ENCODE data around the gene NFIL3. TPM values are rescaled to one million over a fixed set of nuclear protein-coding genes. Genes with fewer than 3 reads are reported as not detected.
"Not testable (repeated sequence)": the region's sequence is repeated elsewhere in the genome, so short reads cannot be mapped to it uniquely, and the experiment has no call there.

Gene NFIL3
- total RNA-seq, 4 donors from 2014 or later = 16.6 to 116 (median 27.9) TPM

DNA sequence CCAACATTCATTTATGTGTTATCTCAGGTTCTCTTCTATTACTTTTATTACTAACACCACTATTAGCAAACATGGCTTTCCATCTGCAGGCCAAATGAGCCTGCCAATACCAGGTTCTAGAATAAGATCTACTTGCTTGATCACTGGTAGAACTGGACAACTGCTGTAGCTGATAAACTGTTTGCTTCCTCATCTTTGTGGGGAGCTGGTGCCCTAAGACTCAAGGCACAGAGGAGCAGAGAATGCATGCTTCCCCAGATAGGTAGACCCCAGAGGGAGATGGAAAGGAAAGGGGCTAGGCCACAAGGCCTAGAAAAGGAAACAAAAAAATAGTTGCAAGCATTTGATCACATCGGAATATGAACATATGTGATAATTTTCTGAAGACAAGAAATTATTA is 31.2 kb downstream of the NFIL3 start:
- Histone ChIP-seq H3K27me3 (no peaks in the 10 kb centered on the region), H3K4me3 (no peak overlapping the region), H3K36me3 (no peaks in the 10 kb centered on the region), H3K4me1 (no peaks in the 10 kb centered on the region), H3K27ac (replicated peaks in 1 of 4) (no peak overlapping the region), H3K9me3 (no peaks in the 10 kb centered on the region)
- peak; percentile 17 for DNase-seq (ENCODE audit: extremely low spot score)
- WGBS = 84% methylated on average over 1 of the region's 1 CpG
- TF ChIP-seq POLR2A (IDR thresholded peaks at IDR 0.05; ENCODE audit: low read depth) (no peak), POLR2AphosphoS5 (IDR thresholded peaks at IDR 0.05) (no peak), EP300 (IDR thresholded peaks at IDR 0.05) (no peak)
- TF ChIP-seq, protein P1, sequence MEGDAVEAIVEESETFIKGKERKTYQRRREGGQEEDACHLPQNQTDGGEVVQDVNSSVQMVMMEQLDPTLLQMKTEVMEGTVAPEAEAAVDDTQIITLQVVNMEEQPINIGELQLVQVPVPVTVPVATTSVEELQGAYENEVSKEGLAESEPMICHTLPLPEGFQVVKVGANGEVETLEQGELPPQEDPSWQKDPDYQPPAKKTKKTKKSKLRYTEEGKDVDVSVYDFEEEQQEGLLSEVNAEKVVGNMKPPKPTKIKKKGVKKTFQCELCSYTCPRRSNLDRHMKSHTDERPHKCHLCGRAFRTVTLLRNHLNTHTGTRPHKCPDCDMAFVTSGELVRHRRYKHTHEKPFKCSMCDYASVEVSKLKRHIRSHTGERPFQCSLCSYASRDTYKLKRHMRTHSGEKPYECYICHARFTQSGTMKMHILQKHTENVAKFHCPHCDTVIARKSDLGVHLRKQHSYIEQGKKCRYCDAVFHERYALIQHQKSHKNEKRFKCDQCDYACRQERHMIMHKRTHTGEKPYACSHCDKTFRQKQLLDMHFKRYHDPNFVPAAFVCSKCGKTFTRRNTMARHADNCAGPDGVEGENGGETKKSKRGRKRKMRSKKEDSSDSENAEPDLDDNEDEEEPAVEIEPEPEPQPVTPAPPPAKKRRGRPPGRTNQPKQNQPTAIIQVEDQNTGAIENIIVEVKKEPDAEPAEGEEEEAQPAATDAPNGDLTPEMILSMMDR (IDR thresholded peaks at IDR 0.05) = no peak
- intact Hi-C loops (cut with DNase I) = no loop called here

GRCh38 chr9:91391818-91392217 is 31.8 kb downstream of the NFIL3 start:
- intact Hi-C loops (cut with DNase I) = no loop called here
- 100% methylated on average over 2 of the region's 2 CpGs for WGBS
- no peaks in the 10 kb centered on the region for H3K36me3 ChIP-seq
- H3K9me3 ChIP-seq = no peaks in the 10 kb centered on the region
- H3K27ac ChIP-seq (replicated peaks in 1 of 4) = no peak overlapping the region
- TF ChIP-seq, protein P1 (IDR thresholded peaks at IDR 0.05) = no peak
- TF ChIP-seq POLR2AphosphoS5 (IDR thresholded peaks at IDR 0.05) (no peak), POLR2A (IDR thresholded peaks at IDR 0.05; ENCODE audit: low read depth) (no peak), EP300 (IDR thresholded peaks at IDR 0.05) (no peak)
- no peaks in the 10 kb centered on the region for H3K4me1 ChIP-seq
- H3K27me3 ChIP-seq = no peaks in the 10 kb centered on the region
- H3K4me3 ChIP-seq = no peak overlapping the region
- DNase-seq (ENCODE audit: extremely low spot score) = peak; percentile 12

- WGBS = 59% methylated on average over 5 of the region's 5 CpGs
- TF ChIP-seq, protein P1 (IDR thresholded peaks at IDR 0.05) = no peak
- TF ChIP-seq POLR2A (IDR thresholded peaks at IDR 0.05; ENCODE audit: low read depth) = no peak
- no peak for TF ChIP-seq POLR2AphosphoS5 (IDR thresholded peaks at IDR 0.05)
- Histone ChIP-seq H3K4me3 (no peak overlapping the region), H3K27ac (replicated peaks in 1 of 4) (no peak overlapping the region), H3K4me1 (no peaks in the 10 kb centered on the region), H3K9me3 (no peaks in the 10 kb centered on the region), H3K36me3 (no peaks in the 10 kb centered on the region), H3K27me3 (no peaks in the 10 kb centered on the region)
- intact Hi-C loops (cut with DNase I) = no loop called here
- no peak for DNase-seq (ENCODE audit: extremely low spot score)
Measured at GRCh38 chr9:91391412-91391811, 32.2 kb downstream of the NFIL3 start.

GRCh38 chr9:91389686-91390085 is 33.9 kb downstream of the NFIL3 start:
- intact Hi-C loops (cut with DNase I); DNase-seq (ENCODE audit: extremely low spot score); H3K36me3 ChIP-seq; H3K4me1 ChIP-seq; H3K4me3 ChIP-seq; H3K27me3 ChIP-seq; H3K27ac ChIP-seq (replicated peaks in 1 of 4); H3K9me3 ChIP-seq: not testable (repeated sequence)
- WGBS = 98% methylated on average over 4 of the region's 4 CpGs

GRCh38 chr9:91386765-91387164 is 36.9 kb downstream of the NFIL3 start:
- Histone ChIP-seq H3K9me3 (no peaks in the 10 kb centered on the region), H3K4me1 (no peaks in the 10 kb centered on the region), H3K4me3 (no peak overlapping the region), H3K27me3 (no peaks in the 10 kb centered on the region), H3K27ac (replicated peaks in 1 of 4) (no peak overlapping the region), H3K36me3 (no peaks in the 10 kb centered on the region)
- TF ChIP-seq EP300 (IDR thresholded peaks at IDR 0.05) (no peak), POLR2A (IDR thresholded peaks at IDR 0.05; ENCODE audit: low read depth) (no peak)
- DNase-seq (ENCODE audit: extremely low spot score) = no peak
- intact Hi-C loops (cut with DNase I) = no loop called here

GRCh38 chr9:91384954-91385353 is 38.7 kb downstream of the NFIL3 start:
- Histone ChIP-seq H3K27ac (replicated peaks in 1 of 4) (no peak overlapping the region), H3K27me3 (no peaks in the 10 kb centered on the region), H3K4me1 (no peaks in the 10 kb centered on the region), H3K4me3 (no peak overlapping the region), H3K9me3 (no peaks in the 10 kb centered on the region), H3K36me3 (no peaks in the 10 kb centered on the region)
- intact Hi-C loops (cut with DNase I) = no loop called here
- no peak for DNase-seq (ENCODE audit: extremely low spot score)
- TF ChIP-seq POLR2AphosphoS5 (IDR thresholded peaks at IDR 0.05) (no peak), POLR2A (IDR thresholded peaks at IDR 0.05; ENCODE audit: low read depth) (no peak)
- TF ChIP-seq, protein P1 (IDR thresholded peaks at IDR 0.05) = no peak
- WGBS = 95% methylated on average over 1 of the region's 1 CpG

Data from esophagus muscularis mucosa (tissue), 4 donors.